CMK (cell line): ENCODE measurements around the gene HOXC5.

ENCODE experiments used
- DNase-seq: peaks from one replicate; pipeline ENCODE4 v3.0.0-alpha.2; 2010; ENCODE audit warnings: low read depth

Gene HOXC5

GRCh38 chr12:54032627-54033100, at the start of gene HOXC5:
Gene HOXC5 (plus strand): TSS chr12:54033050. CDS start chr12:54033123, 73 bp downstream.
- peak; percentile 42 for DNase-seq

- no peak for DNase-seq
Observed at GRCh38 chr12:53983568-53983949, 49.3 kb upstream of the HOXC5 start.

- DNase-seq, result no peak
Observed at GRCh38 chr12:53983950-53984572, 48.8 kb upstream of the HOXC5 start.

GRCh38 chr12:53984901-53985691, 47.8 kb upstream of the HOXC5 start, which contains the start of gene HOXC10:
Gene HOXC10 (plus strand): TSS chr12:53985146. CDS start chr12:53985260, 114 bp downstream.
- peak; percentile 37 for DNase-seq

GRCh38 chr12:53985692-53985993, 47.2 kb upstream of the HOXC5 start:
- DNase-seq, result no peak

GRCh38 chr12:53985994-53986685, 46.7 kb upstream of the HOXC5 start:
- DNase-seq, result no peak

- DNase-seq, result no peak
Observed at GRCh38 chr12:53986686-53987483, 46.0 kb upstream of the HOXC5 start.

- DNase-seq, result no peak
Observed at GRCh38 chr12:53987787-53988230, 45.0 kb upstream of the HOXC5 start.

GRCh38 chr12:53988541-53989226, 44.2 kb upstream of the HOXC5 start:
- DNase-seq, result no peak

GRCh38 chr12:53989227-53990113, 43.4 kb upstream of the HOXC5 start:
- DNase-seq, result no peak

- no peak for DNase-seq
Observed at GRCh38 chr12:53990311-53991076, 42.4 kb upstream of the HOXC5 start.

GRCh38 chr12:53991077-53991460, 41.8 kb upstream of the HOXC5 start:
- DNase-seq, result no peak

GRCh38 chr12:53992377-53992889, 40.4 kb upstream of the HOXC5 start:
- DNase-seq, result no peak

- no peak for DNase-seq
Observed at GRCh38 chr12:53993162-53994008, 39.5 kb upstream of the HOXC5 start.

- no peak for DNase-seq
Observed at GRCh38 chr12:53994009-53994263, 38.9 kb upstream of the HOXC5 start.

GRCh38 chr12:53994264-53995001, 38.4 kb upstream of the HOXC5 start:
- DNase-seq, result no peak

GRCh38 chr12:53995002-53995377, 37.9 kb upstream of the HOXC5 start:
- no peak for DNase-seq
